Neural progenitor cell (in vitro differentiated cells): Measurements from ENCODE around the gene DDX10. TPM values are rescaled to one million over a fixed set of nuclear protein-coding genes. Genes with fewer than 3 reads are reported as not detected.

Experiments
- DNase-seq: peaks from one replicate; pipeline ENCODE4 v3.0.0-alpha.2; 2016; ENCODE audit warnings: low spot score
- H2AFZ ChIP-seq: fragments of 200-600 bp; sonication (generic); replicated peaks from 2 replicates; pipeline ENCODE4 v1.6.1; 2016; ENCODE audit warnings: antibody characterized with exemption
- H3F3A ChIP-seq: fragments of 200-600 bp; sonication (generic); 2 replicates; pipeline ENCODE4 v1.6.1; 2016; ENCODE audit warnings: antibody characterized with exemption, low read depth
- H3K27ac ChIP-seq: fragments of 200-600 bp; sonication (generic); 2 replicates; pipeline ENCODE4 v1.5.1; 2016; ENCODE audit warnings: mild to moderate bottlenecking
- H3K27me3 ChIP-seq: fragments of 200-600 bp; sonication (generic); 2 replicates; pipeline ENCODE4 v1.6.1; 2016; ENCODE audit warnings: mild to moderate bottlenecking, moderate library complexity
- H3K36me3 ChIP-seq: fragments of 200-600 bp; sonication (generic); 2 replicates; pipeline ENCODE4 v1.5.1; 2016
- H3K4me1 ChIP-seq: fragments of 200-600 bp; sonication (generic); 2 replicates; pipeline ENCODE4 v1.6.1; 2016; ENCODE audit warnings: mixed run types
- H3K4me2 ChIP-seq: fragments of 200-600 bp; sonication (generic); 2 replicates; pipeline ENCODE4 v1.6.1; 2016
- H3K4me3 ChIP-seq: fragments of 200-600 bp; sonication (generic); 2 replicates; pipeline ENCODE4 v1.5.1; 2016
- H3K79me2 ChIP-seq: fragments of 200-600 bp; sonication (generic); 2 replicates; pipeline ENCODE4 v1.6.1; 2016; ENCODE audit warnings: low read depth
- H3K9ac ChIP-seq: fragments of 200-600 bp; sonication (generic); 2 replicates; pipeline ENCODE4 v1.6.1; 2016
- H3K9me3 ChIP-seq: fragments of 200-600 bp; sonication (generic); 2 replicates; pipeline ENCODE4 v1.5.1; 2016; ENCODE audit warnings: low read depth
- H4K20me1 ChIP-seq: fragments of 200-600 bp; sonication (generic); 2 replicates; pipeline ENCODE4 v1.6.1; 2016; ENCODE audit warnings: low read depth
- H3K27ac Mint-ChIP-seq: 3 replicates; pipeline ENCODE4 v1.8.0; 2021; ENCODE audit warnings: mixed read lengths
- H3K27me3 Mint-ChIP-seq: 2 replicates; pipeline ENCODE4 v1.8.0; 2022; ENCODE audit warnings: low read depth, mild to moderate bottlenecking, inconsistent platforms, moderate library complexity, mixed read lengths; ENCODE audit not compliant: insufficient read depth
- H3K36me3 Mint-ChIP-seq: 3 replicates; pipeline ENCODE4 v1.8.0; 2021; ENCODE audit warnings: mixed read lengths
- H3K4me1 Mint-ChIP-seq: 3 replicates; pipeline ENCODE4 v1.8.0; 2021; ENCODE audit warnings: mixed read lengths
- H3K4me3 Mint-ChIP-seq: 3 replicates; pipeline ENCODE4 v1.8.0; 2021; ENCODE audit warnings: mild to moderate bottlenecking, moderate library complexity, mixed read lengths
- H3K9me3 Mint-ChIP-seq: 3 replicates; pipeline ENCODE4 v1.8.0; 2020; ENCODE audit warnings: mixed read lengths
- EZH2 ChIP-seq: fragments of 200-600 bp; sonication (generic); IDR thresholded peaks from 2 replicates; pipeline ENCODE4 v1.6.1; 2017; ENCODE audit warnings: antibody characterized with exemption, mild to moderate bottlenecking, moderate library complexity
- EZH2phosphoT487 ChIP-seq: fragments of 200-600 bp; sonication (generic); IDR thresholded peaks from 2 replicates; pipeline ENCODE4 v1.6.1; 2017; ENCODE audit warnings: antibody characterized with exemption
- total RNA-seq: library from RNA; depleted of rRNA; stranded (reverse); fragments of >200 nt; gene quantifications from 2 replicates; pipeline ENCODE4 v1.2.3, GENCODE V29; 2015; ENCODE audit warnings: low replicate concordance
- TF ChIP-seq, protein P1 (sequence below): fragments of 200-600 bp; sonication (generic); IDR thresholded peaks from 2 replicates; pipeline ENCODE4 v1.5.1; 2017; ENCODE audit warnings: antibody characterized with exemption, mild to moderate bottlenecking

DDX10 gene
- total RNA-seq, 1 donor from 2014 or later = 34.1 TPM

DNA sequence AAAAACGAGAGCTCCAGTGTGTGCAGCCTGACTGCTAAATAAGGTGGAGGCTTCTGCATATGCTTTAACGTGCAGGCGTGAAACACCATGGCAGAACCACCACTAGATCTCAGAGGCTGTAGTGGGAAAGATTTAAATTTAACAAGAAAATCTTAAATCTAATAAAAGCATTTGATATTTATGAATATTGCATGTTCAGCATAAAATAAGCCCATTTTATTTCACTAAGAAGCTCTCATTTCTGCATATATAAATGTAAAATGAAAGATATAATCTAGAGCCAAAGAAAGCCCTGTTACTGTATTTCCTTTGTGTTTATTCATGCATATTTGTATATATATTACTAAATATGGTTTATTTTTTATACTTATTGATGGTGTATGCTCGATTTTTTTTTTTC lies 188.3 kb downstream of the DDX10 start:
- TF ChIP-seq EZH2 (no peak), EZH2phosphoT487 (no peak)
- TF ChIP-seq, protein P1, sequence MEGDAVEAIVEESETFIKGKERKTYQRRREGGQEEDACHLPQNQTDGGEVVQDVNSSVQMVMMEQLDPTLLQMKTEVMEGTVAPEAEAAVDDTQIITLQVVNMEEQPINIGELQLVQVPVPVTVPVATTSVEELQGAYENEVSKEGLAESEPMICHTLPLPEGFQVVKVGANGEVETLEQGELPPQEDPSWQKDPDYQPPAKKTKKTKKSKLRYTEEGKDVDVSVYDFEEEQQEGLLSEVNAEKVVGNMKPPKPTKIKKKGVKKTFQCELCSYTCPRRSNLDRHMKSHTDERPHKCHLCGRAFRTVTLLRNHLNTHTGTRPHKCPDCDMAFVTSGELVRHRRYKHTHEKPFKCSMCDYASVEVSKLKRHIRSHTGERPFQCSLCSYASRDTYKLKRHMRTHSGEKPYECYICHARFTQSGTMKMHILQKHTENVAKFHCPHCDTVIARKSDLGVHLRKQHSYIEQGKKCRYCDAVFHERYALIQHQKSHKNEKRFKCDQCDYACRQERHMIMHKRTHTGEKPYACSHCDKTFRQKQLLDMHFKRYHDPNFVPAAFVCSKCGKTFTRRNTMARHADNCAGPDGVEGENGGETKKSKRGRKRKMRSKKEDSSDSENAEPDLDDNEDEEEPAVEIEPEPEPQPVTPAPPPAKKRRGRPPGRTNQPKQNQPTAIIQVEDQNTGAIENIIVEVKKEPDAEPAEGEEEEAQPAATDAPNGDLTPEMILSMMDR = no peak
- Mint-ChIP-seq H3K9me3 (no peaks in the 10 kb centered on the region), H3K27ac (no peak overlapping the region), H3K27me3 (no peaks in the 10 kb centered on the region), H3K4me3 (no peak overlapping the region), H3K36me3 (peaks cover 2% of the 10 kb centered on the region), H3K4me1 (peaks cover 6% of the 10 kb centered on the region)
- Histone ChIP-seq H3K4me2 (no peak overlapping the region), H3K27me3 (no peaks in the 10 kb centered on the region), H3K79me2 (no peaks in the 10 kb centered on the region), H4K20me1 (no peaks in the 10 kb centered on the region), H3K27ac (no peak overlapping the region), H3K4me3 (no peak overlapping the region), H3K36me3 (no peaks in the 10 kb centered on the region), H3K9ac (no peak overlapping the region), H3F3A (no peaks in the 10 kb centered on the region), H2AFZ (no peak overlapping the region), H3K9me3 (no peaks in the 10 kb centered on the region), H3K4me1 (peaks cover 17% of the 10 kb centered on the region)
- no peak for DNase-seq

DNA sequence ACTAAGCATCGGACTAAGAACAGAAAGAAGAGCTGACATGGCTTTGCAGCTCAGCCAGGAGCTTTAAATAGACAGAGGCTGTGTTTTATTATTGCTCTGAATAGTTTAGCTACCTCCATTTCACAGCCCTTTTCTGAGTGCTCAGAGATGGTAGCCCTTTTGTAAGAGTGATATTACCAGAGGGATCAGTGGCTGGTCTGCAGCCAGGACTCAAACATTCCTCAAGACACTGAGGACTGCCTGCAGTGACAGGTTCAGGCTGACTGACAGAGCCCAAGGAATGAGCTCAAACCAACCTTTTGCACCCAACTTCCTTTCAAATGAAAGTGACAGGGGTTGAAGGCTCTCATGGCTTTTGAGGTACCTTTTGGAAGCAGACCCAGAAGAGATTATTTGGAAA lies 189.0 kb downstream of the DDX10 start:
- Histone ChIP-seq H3K27me3 (no peaks in the 10 kb centered on the region), H3K27ac (no peak overlapping the region), H3K4me3 (no peak overlapping the region), H4K20me1 (no peaks in the 10 kb centered on the region), H3K79me2 (no peaks in the 10 kb centered on the region), H3F3A (no peaks in the 10 kb centered on the region), H3K9ac (no peak overlapping the region), H3K4me1 (peaks cover 17% of the 10 kb centered on the region), H3K36me3 (no peaks in the 10 kb centered on the region), H2AFZ (no peak overlapping the region), H3K9me3 (no peaks in the 10 kb centered on the region), H3K4me2 (peak overlapping the region; percentile 37)
- DNase-seq = peak; percentile 69
- Mint-ChIP-seq H3K4me3 (no peak overlapping the region), H3K9me3 (no peaks in the 10 kb centered on the region), H3K27me3 (no peaks in the 10 kb centered on the region), H3K27ac (no peak overlapping the region), H3K36me3 (peaks cover 2% of the 10 kb centered on the region), H3K4me1 (peaks cover 6% of the 10 kb centered on the region)
- TF ChIP-seq, protein P1 = no peak
- TF ChIP-seq EZH2 (no peak), EZH2phosphoT487 (no peak)

DNA sequence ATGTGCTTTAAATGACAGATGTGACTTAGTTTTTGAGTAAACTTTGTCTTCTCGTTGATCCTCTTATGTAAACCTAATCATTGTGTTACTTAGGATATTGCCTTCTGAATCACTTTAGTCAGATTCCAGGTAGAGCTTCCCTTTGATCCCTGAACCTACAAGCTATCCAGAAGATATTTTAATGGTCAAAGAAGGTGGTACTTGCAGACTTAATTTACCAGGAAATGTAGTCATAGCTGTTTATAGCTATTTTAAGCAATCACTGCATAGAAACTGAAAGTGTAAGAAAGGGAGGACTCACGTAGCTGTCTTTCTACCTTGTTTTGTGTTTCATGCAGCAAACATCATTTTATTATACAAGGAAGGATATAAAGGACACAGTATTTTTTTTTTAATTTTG lies 189.5 kb downstream of the DDX10 start:
- no peaks in the 10 kb centered on the region for H3K79me2 ChIP-seq
- Mint-ChIP-seq H3K4me3 (no peak overlapping the region), H3K4me1 (peaks cover 6% of the 10 kb centered on the region), H3K36me3 (peaks cover 2% of the 10 kb centered on the region), H3K9me3 (no peaks in the 10 kb centered on the region), H3K27me3 (no peaks in the 10 kb centered on the region), H3K27ac (no peak overlapping the region)
- no peaks in the 10 kb centered on the region for H3K27me3 ChIP-seq
- no peak for DNase-seq
- TF ChIP-seq, protein P1 = no peak
- TF ChIP-seq EZH2 (no peak), EZH2phosphoT487 (no peak)
- no peak overlapping the region for H3K9ac ChIP-seq
- H3K9me3 ChIP-seq = no peaks in the 10 kb centered on the region
- no peak overlapping the region for H3K27ac ChIP-seq
- H3K36me3 ChIP-seq = no peaks in the 10 kb centered on the region
- H3K4me1 ChIP-seq = peaks cover 17% of the 10 kb centered on the region
- no peak overlapping the region for H3K4me2 ChIP-seq
- H3K4me3 ChIP-seq = no peak overlapping the region
- H2AFZ ChIP-seq = no peak overlapping the region
- no peaks in the 10 kb centered on the region for H4K20me1 ChIP-seq
- no peaks in the 10 kb centered on the region for H3F3A ChIP-seq
